Stimulated activated CD8-positive, alpha-beta memory T cell treated with anti-CD3 and anti-CD28 coated beads, Interleukin-4, amount 100 ng/mL, for 24 hours (primary cell): Measurements from ENCODE around the gene NHERF2.

Experiments
- DNase-seq: peaks from one replicate; pipeline ENCODE4 v3.0.0-alpha.2; 2020; ENCODE audit warnings: low read depth

The NHERF2 gene

DNA sequence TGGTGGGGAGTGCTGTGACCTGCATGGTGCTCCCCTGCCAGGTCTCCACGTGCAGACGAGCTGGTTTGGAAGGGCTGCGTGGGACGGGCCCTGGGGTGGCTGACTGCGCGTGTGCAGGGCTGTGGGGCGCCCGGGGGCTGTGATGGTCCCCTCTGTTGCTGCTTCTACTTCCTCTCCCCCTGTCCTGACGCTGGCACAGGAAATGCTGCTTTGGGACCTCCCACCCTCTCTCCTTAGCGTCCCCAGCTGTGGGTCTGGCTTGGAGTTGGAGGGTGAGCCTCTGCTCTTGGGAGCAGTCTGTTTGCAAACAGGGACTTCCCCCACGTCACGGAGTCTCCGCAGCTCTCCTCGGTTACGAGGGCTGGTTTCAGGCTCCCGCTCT lies 56.3 kb downstream of the NHERF2 start:
- DNase-seq = no peak

DNA sequence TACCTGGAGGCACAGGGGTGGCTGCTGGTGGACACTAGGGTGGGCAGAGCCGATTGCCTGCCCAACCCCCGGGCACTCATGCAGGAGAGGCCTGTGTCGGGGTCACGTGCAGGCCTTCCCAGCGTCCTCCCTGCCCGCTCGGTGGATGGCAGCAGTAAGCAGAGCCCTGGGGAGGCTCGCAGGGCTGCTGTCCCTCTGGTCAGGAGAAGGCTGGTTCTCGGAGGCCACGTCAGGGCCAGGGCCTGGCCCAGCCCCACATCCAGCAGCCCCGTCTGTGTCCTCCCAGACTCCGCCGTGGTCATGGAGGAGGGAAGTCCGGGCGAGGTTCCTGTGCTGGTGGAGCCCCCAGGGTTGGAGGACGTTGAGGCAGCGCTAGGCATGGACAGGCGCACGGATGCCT lies 56.7 kb downstream of the NHERF2 start:
- DNase-seq = no peak

DNA sequence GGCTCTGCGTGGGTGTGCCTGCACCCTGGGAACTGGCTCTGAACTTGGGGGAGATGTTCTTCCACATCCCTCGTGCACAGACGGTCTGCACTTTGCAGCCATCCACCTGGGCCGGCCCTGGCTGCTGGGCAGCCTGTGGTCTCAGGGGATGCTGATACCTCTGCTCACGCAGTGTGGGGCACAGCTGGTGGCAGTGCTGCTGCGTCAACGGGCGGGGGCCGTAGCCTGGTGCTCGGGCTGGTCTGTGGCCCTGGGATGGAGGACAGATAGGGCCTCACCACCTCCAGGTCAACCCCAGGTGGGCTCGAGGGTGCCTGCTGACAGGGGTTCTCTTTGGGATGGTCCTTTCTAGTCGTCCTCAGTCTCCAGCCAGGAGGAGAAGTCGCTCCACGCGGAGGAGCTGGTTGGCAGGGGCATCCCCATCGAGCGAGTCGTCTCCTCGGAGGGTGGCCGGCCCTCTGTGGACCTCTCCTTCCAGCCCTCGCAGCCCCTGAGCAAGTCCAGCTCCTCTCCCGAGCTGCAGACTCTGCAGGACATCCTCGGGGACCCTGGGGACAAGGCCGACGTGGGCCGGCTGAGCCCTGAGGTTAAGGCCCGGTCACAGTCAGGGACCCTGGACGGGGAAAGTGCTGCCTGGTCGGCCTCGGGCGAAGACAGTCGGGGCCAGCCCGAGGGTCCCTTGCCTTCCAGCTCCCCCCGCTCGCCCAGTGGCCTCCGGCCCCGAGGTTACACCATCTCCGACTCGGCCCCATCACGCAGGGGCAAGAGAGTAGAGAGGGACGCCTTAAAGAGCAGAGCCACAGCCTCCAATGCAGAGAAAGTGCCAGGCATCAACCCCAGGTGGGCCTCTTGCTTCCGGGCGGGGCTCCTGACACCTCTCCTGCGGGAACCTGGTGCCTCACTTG lies 57.4 kb downstream of the NHERF2 start:
- no peak for DNase-seq

- no peak for DNase-seq
Observed at GRCh38 chr16:2084895-2085625, 58.4 kb downstream of the NHERF2 start.

DNA sequence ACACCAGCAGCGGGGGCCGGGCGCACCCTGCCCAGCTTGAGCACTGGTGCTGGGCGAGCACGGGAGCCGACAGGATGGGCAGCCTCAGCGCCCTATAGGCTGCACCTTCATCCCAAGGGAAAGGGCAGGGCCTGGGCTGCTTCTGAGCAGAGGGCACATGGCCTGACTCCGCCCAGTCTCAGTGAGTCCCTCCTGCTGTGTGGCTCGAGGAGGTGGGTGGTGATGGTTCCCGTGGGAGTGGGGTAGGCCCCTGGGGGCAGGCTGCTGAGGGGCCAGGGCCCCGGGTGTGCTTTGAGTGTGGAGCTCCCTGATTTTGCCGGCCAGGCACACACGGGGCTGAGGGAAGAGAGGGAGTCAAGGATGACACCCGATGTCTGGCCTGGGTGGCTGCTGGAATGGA lies 59.0 kb downstream of the NHERF2 start:
- no peak for DNase-seq

GRCh38 chr16:2086106-2086742 lies 59.5 kb downstream of the NHERF2 start:
- no peak for DNase-seq

DNA sequence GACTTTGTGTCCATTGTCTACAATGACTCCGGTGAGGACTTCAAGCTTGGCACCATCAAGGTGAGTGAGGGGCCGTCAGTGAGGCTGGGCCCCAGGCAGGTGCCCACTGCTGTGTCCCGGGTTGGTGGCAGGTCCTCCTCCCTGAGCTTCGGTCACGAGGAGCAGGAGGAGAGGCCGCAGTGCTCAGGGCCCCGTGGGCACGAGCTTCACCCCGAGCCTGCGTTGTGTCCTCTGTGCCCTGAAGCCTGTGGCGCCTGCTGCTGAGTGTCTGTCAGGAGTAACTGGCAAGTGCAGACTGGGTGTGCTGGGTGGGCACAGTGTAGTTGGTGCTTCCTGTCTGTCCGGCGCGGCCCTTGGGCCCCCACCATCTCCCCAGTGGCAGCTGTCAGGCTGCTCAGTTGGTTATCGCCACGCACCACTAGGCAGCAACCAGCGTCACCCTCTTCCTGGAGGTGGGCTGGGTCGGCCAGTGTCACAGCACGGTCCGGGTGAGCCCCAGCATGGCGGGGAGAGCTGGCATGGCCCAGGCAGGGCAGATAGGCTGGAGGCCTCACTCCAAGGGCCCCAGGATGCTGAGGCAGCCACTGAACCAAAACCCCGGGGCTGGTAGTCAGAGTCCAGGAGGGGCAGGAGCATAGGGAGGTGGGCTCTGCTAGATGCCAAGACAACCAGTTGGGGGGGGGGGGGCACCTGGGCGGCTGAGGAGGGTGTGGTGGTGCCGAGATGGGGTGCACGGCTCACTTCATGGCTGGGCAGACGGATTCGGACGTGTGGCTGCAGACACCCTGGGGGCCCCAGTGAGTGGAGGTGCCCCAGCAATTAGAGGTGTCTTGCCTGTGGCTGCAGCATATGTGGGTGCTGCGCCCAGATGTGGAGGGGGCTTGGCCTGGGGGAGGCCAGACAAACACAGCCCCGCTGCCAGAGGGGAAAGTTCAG lies 60.4 kb downstream of the NHERF2 start:
- DNase-seq = no peak

DNA sequence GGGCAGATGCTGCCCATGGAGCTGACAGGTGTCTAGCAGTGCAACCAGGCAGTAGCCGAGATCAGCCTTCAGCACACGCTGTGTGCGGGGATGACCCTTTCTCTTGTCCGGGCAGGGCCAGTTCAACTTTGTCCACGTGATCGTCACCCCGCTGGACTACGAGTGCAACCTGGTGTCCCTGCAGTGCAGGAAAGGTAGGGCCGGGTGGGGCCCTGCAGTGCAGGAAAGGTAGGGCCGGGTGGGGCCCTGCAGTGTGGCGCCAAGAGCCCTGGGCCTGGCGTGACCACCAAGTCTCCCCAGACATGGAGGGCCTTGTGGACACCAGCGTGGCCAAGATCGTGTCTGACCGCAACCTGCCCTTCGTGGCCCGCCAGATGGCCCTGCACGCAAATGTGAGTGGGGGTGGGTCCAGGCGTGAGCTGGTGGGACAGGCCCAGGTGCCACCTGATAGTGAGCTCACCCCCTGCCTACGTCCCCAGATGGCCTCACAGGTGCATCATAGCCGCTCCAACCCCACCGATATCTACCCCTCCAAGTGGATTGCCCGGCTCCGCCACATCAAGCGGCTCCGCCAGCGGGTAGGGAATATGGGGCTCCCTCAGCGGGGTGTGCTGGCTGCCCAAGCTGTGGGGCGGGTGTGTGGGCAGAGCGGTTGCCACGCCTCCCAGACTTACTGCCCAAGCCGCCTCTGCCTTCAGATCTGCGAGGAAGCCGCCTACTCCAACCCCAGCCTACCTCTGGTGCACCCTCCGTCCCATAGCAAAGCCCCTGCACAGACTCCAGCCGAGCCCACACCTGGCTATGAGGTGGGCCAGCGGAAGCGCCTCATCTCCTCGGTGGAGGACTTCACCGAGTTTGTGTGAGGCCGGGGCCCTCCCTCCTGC lies 61.3 kb downstream of the NHERF2 start:
- DNase-seq = no peak
